ENCODE data around the gene PPP1R12C.

DNA sequence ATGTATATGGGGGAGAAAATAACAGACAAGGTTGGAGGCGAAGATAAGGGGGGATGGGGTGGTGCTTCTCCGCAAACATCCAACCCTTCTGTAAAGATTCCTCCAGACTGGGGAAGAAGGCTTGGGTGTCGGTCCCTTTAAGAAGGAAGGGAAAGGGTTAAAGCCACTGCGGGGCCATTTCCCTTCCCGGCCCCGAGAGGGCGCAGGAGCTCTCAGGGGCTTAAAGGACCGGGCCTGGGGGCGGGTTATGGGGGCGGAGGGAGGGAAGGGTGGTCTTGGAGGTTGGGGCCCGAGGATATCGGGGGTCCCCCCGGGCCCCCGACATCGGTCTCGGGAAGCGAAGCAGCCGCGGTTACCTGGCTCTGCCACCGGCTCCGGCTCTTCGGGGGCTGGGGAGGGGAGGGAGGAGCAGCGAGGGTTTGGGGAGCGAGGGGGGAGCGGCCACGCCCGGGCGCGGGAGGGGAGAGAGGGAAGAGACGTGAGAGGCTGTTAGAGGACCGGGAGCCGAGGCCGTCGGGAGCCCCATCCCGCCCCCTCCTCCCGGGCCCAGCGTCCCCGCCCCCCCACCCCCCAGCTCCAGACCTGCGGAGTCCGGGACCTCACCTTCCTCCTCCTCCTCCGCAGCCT, 28.8 kb upstream of the PPP1R12C start:
- TF ChIP-seq, protein P1, sequence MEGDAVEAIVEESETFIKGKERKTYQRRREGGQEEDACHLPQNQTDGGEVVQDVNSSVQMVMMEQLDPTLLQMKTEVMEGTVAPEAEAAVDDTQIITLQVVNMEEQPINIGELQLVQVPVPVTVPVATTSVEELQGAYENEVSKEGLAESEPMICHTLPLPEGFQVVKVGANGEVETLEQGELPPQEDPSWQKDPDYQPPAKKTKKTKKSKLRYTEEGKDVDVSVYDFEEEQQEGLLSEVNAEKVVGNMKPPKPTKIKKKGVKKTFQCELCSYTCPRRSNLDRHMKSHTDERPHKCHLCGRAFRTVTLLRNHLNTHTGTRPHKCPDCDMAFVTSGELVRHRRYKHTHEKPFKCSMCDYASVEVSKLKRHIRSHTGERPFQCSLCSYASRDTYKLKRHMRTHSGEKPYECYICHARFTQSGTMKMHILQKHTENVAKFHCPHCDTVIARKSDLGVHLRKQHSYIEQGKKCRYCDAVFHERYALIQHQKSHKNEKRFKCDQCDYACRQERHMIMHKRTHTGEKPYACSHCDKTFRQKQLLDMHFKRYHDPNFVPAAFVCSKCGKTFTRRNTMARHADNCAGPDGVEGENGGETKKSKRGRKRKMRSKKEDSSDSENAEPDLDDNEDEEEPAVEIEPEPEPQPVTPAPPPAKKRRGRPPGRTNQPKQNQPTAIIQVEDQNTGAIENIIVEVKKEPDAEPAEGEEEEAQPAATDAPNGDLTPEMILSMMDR (IDR thresholded peaks at IDR 0.05), result peak; percentile 92
- TF ChIP-seq ZFX (IDR thresholded peaks at IDR 0.05; ENCODE audit: borderline replicate concordance), result no peak
